SJCRH30 (cell line): ENCODE data around the gene OSBPL6. TPM values are rescaled to one million over a fixed set of nuclear protein-coding genes. Genes with fewer than 3 reads are reported as not detected.
A peak's percentile ranks its signal among the peaks of the same experiment; 100 is the strongest.
"Not testable (repeated sequence)": the region's sequence is repeated elsewhere in the genome, so short reads cannot be mapped to it uniquely, and the experiment has no call there.

ENCODE experiments used
- DNase-seq, 2 experiments: peaks; one replicate each; pipeline ENCODE4 v3.0.0-alpha.2; 2015 to 2020
- H3K27ac ChIP-seq: fragments of 250-450 bp; sonication (Bioruptor Pico); 2 replicates; pipeline ENCODE4 v1.5.1; 2020; ENCODE audit warnings: mild to moderate bottlenecking, moderate library complexity
- H3K27me3 ChIP-seq: fragments of 250-450 bp; sonication (Bioruptor Pico); 2 replicates; pipeline ENCODE4 v1.5.1; 2020; ENCODE audit warnings: mild to moderate bottlenecking, moderate library complexity
- H3K36me3 ChIP-seq: fragments of 250-450 bp; sonication (Bioruptor Pico); 2 replicates; pipeline ENCODE4 v1.5.1; 2020; ENCODE audit warnings: mild to moderate bottlenecking, moderate library complexity
- H3K4me1 ChIP-seq: fragments of 250-450 bp; sonication (Bioruptor Pico); 2 replicates; pipeline ENCODE4 v1.5.1; 2020; ENCODE audit warnings: mild to moderate bottlenecking, moderate library complexity
- H3K4me3 ChIP-seq: fragments of 250-450 bp; sonication (Bioruptor Pico); 2 replicates; pipeline ENCODE4 v1.5.1; 2020; ENCODE audit warnings: mild to moderate bottlenecking, moderate library complexity
- H3K9me3 ChIP-seq: fragments of 250-450 bp; sonication (Bioruptor Pico); replicated peaks from 2 replicates; pipeline ENCODE4 v1.5.1; 2020; ENCODE audit warnings: mild to moderate bottlenecking, moderate library complexity
- total RNA-seq: library from RNA; depleted of rRNA; stranded (reverse); fragments of >200 nt; shearing (Covaris generic); gene quantifications from 2 replicates; pipeline ENCODE4 v1.2.3, GENCODE V29; 2014

OSBPL6 gene
- total RNA-seq, 1 experiment from 2014 or later, result 14.6 TPM

GRCh38 chr2:178401994-178402437 is 207.7 kb downstream of the OSBPL6 start:
- Histone ChIP-seq H3K27ac (no peak overlapping the region), H3K4me1 (peaks cover 20% of the 10 kb centered on the region), H3K36me3 (no peaks in the 10 kb centered on the region), H3K4me3 (no peak overlapping the region), H3K9me3 (no peaks in the 10 kb centered on the region), H3K27me3 (no peaks in the 10 kb centered on the region)
- no peak for DNase-seq

DNA sequence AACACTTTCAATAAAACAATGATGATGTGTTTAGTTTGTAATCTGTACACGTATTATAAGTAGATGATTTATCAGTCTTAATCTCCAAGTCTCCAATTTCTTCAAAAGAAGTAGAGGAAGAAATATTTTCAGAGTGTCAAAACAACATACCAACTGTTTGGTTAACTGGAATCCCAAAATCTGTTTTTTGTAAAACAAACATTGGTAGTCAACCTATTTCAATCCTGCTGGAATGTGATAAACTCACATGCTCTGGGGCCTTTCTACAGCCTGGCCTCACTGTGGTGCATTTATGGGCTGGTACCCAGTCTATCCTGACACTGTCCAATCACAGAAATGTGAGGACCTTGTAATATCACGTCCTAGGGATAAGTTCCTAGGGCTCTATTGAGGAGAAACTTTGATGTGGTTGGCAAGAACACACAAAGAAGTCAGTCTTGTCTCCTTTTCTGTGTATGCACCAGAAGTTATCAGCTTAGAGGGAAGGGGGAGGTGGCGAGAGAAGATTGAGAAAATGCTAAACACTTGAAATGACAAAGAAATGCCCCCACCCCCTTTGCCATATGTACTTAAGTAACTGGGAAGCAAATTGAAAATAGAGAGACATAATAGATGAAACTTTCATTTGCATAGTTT is 209.5 kb downstream of the OSBPL6 start:
- Histone ChIP-seq H3K27me3 (no peaks in the 10 kb centered on the region), H3K4me3 (peak overlapping the region; percentile 28), H3K36me3 (no peaks in the 10 kb centered on the region), H3K4me1 (peaks cover 20% of the 10 kb centered on the region), H3K9me3 (no peaks in the 10 kb centered on the region), H3K27ac (peak overlapping the region; percentile 89)
- DNase-seq, result peak; percentile 13 to 57

DNA sequence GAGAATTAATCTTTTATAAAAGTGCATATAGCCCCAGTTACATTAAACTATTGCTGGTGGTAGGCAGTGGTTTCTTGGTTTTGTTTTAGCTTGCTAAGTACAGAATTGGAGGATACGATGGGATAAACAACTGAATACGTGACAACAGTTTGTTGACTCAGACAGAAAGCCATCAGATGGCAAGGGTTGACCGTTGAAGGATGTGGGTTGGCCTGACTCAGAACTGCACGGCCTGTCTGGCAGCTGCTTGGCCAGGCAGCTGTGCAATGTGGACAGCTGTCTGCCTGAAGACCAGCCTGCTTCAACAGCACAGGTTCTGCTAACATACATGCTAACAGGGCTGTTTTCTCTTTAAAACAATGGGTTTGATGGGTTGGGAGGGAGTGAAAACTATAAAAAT is 210.1 kb downstream of the OSBPL6 start:
- Histone ChIP-seq H3K27me3 (no peaks in the 10 kb centered on the region), H3K4me3 (peak overlapping the region; percentile 28), H3K9me3 (no peaks in the 10 kb centered on the region), H3K4me1 (peaks cover 20% of the 10 kb centered on the region), H3K36me3 (no peaks in the 10 kb centered on the region), H3K27ac (peak overlapping the region; percentile 89)
- DNase-seq, result peak; percentile 91 to 94

- Histone ChIP-seq H3K27ac (no peak overlapping the region), H3K4me1 (peaks cover 11% of the 10 kb centered on the region), H3K9me3 (no peaks in the 10 kb centered on the region), H3K36me3 (no peaks in the 10 kb centered on the region), H3K27me3 (no peaks in the 10 kb centered on the region), H3K4me3 (no peak overlapping the region)
- DNase-seq, result no peak
Observed at GRCh38 chr2:178409261-178409660, 214.9 kb downstream of the OSBPL6 start.

DNA sequence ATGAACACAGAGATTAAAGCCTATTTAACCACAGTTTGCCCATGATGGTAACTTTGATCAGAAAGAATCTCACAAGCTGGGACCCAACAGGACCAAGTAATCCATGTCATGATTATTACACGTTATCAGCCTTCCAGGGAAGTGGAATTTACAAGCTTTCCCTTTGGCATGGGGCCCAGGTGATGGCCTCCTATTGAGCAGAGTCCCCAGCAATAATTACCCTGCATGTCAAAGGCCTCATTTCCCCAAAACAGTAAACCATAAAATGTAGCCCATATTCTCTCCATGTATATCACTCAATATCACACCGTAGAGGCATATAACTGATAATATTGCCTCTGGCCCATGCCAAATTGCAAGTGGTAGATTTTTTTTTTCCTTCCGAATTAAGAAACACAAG is 217.7 kb downstream of the OSBPL6 start:
- no peak overlapping the region for H3K4me3 ChIP-seq
- H3K9me3 ChIP-seq, result no peaks in the 10 kb centered on the region
- H3K36me3 ChIP-seq, result no peaks in the 10 kb centered on the region
- H3K27ac ChIP-seq, result no peak overlapping the region
- H3K4me1 ChIP-seq, result no peaks in the 10 kb centered on the region
- peak in 1 of 2 experiments; percentile 27 for DNase-seq
- no peaks in the 10 kb centered on the region for H3K27me3 ChIP-seq

DNA sequence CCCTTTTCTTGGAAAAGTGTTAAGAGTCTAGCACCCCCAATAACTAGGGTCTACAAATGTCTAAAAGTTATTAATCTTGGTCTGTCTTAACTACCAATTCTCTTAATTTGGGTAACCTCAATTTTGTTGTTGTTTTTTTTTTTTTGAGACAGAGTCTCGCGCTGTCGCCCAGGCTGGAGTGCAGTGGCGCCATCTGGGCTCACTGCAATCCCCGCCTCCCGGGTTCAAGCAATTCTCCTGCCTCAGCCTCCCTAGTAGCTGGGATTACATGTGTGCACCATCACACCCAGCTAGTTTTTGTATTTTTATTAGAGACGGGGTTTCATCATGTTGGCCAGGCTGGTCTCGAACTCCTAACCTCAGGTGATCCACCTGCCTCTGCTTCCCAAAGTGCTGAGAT is 218.1 kb downstream of the OSBPL6 start:
- DNase-seq, H3K36me3 ChIP-seq, H3K27ac ChIP-seq, H3K4me1 ChIP-seq, H3K27me3 ChIP-seq, H3K9me3 ChIP-seq, H3K4me3 ChIP-seq: not testable (repeated sequence)

DNA sequence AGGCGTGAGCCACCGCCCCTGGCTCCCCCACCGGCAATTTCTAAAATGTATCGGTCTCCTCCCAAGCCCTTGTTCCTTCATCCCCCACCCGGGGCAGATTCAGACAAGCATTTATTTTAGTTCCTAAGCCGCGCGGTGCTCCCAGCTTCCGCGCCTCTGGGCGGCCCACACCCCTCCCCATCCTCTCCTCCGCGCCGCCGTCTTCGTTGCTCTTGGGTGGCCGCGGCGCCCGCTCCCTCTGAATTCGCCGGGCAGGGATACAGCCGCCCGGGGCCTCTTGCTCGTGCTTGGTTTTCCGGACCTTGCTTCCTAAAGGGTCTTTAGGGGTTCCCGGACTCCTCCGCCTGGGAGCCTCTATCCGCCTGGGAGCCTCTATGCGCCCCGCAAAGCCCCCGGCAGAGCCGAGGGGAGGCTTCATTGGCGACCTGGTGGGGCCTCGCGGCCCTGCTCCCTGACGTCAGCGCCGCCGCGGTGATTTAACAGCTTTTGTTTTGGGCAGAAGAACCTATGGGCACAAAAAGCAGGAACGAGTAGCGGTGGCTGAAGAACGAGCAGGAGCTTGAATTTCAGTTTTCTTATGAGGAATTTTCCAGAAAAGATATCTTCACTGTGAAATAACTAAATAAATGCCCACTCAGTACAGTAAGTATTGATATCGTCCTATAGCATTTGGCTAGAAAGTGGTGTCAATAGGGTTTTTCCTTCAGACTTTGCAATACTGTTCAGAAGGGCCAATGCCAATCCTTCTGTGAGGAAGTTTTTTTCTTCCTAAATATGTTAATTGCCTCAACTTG is 219.4 kb downstream of the OSBPL6 start:
- H3K36me3 ChIP-seq, result no peaks in the 10 kb centered on the region
- DNase-seq, result peak; percentile 87 to 88

GRCh38 chr2:178414266-178415247 is 220.2 kb downstream of the OSBPL6 start:
- H3K4me3 ChIP-seq, result peak overlapping the region; percentile 79
- H3K27ac ChIP-seq, result peak overlapping the region; percentile 97
- DNase-seq, result peak; percentile 94 to 97
- no peaks in the 10 kb centered on the region for H3K36me3 ChIP-seq
- H3K9me3 ChIP-seq, result no peaks in the 10 kb centered on the region
- H3K4me1 ChIP-seq, result no peaks in the 10 kb centered on the region
- H3K27me3 ChIP-seq, result no peaks in the 10 kb centered on the region

More for the DNA sequence above, 219.4 kb downstream of the OSBPL6 start:
- peak overlapping the region; percentile 97 for H3K27ac ChIP-seq
- no peaks in the 10 kb centered on the region for H3K9me3 ChIP-seq
- peak overlapping the region; percentile 79 for H3K4me3 ChIP-seq
- H3K27me3 ChIP-seq, result no peaks in the 10 kb centered on the region
- H3K4me1 ChIP-seq, result no peaks in the 10 kb centered on the region

- Histone ChIP-seq H3K27ac (no peak overlapping the region), H3K27me3 (no peaks in the 10 kb centered on the region), H3K36me3 (no peaks in the 10 kb centered on the region; the same call in 1 of the 2 replicates), H3K4me1 (no peaks in the 10 kb centered on the region), H3K9me3 (no peaks in the 10 kb centered on the region), H3K4me3 (no peak overlapping the region)
- DNase-seq, result no peak
Observed at GRCh38 chr2:178415979-178416378, 221.7 kb downstream of the OSBPL6 start.

DNA sequence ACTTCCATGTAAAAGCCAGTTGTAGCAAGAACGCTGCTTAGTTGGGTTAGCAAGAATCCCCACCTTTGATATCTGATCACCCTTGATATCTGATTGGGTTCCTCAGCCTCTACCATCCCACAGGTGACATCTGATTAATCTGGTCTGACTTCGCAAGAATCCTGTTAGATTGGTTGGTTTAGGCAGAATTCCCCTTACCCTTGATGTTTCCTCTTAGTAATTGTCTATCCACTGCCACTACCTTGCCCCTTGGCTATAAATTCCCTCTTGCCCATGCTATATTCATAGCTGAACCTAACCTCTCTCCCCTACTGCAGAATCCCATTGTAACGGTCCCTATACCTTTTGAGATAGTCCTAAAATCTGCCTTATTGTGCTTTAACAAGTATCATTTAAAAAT is 223.6 kb downstream of the OSBPL6 start:
- no peak for DNase-seq
- Histone ChIP-seq H3K4me1 (no peaks in the 10 kb centered on the region), H3K4me3 (no peak overlapping the region), H3K36me3 (no peaks in the 10 kb centered on the region; the same call in 1 of the 2 replicates), H3K9me3 (no peaks in the 10 kb centered on the region), H3K27me3 (no peaks in the 10 kb centered on the region), H3K27ac (no peak overlapping the region)

DNA sequence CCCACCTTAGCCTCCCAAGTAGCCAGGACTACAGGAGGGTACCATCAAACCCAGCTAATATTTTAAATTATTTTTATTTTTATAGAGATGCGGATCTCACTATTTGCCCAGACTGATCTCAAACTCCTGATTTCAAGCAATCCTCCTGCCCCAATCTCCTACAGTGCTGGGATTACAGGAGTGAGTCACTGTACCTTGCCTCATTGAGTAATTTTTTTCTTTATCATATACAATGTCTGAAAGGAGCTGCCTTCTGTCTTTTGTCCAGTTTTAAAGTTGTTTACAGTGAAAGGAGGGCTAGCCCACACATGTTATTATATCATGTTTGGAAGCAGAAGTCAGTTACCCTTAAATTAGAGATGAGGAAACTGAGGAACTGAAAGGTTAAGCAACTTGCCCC is 224.1 kb downstream of the OSBPL6 start:
- no peak overlapping the region for H3K4me3 ChIP-seq
- no peaks in the 10 kb centered on the region for H3K27me3 ChIP-seq
- no peak overlapping the region for H3K27ac ChIP-seq
- no peaks in the 10 kb centered on the region; the same call in 1 of the 2 replicates for H3K36me3 ChIP-seq
- no peaks in the 10 kb centered on the region for H3K4me1 ChIP-seq
- no peaks in the 10 kb centered on the region for H3K9me3 ChIP-seq
- DNase-seq, result no peak

- Histone ChIP-seq H3K4me1 (no peaks in the 10 kb centered on the region), H3K9me3 (no peaks in the 10 kb centered on the region), H3K36me3 (no peaks in the 10 kb centered on the region; the same call in 1 of the 2 replicates), H3K27ac (no peak overlapping the region), H3K27me3 (no peaks in the 10 kb centered on the region), H3K4me3 (no peak overlapping the region)
- DNase-seq, result no peak
Observed at GRCh38 chr2:178419123-178419522, 224.8 kb downstream of the OSBPL6 start.

DNA sequence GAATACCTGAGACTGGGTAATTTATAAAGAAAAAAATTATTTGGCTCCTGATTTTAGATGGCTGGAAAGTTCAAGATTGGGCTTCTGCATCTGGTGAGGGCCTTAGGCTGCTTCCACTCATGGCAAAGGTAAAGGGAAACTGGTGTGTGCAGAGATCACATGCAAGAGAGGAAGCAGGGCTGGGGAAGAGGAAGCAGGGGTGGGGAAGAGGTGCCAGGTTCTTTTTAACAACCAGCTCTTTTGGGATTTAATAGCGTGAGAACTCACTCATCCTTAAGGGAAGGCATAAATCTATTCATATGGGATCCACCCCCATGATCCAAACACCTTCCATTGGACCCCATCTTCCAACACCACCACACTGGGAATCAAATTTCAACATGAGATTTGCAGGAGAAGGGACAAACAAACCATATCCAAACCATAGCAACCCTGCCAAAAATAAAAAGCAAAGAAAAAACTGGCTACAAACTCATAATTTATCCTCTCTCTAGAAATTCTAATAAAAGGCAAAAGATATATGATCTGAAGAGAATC is 226.2 kb downstream of the OSBPL6 start:
- no peak for DNase-seq

GRCh38 chr2:178422097-178422496 is 227.8 kb downstream of the OSBPL6 start:
- no peak for DNase-seq
- Histone ChIP-seq H3K27me3 (no peaks in the 10 kb centered on the region), H3K4me3 (no peak overlapping the region), H3K36me3 (peaks cover 11% of the 10 kb centered on the region), H3K4me1 (no peaks in the 10 kb centered on the region), H3K9me3 (no peaks in the 10 kb centered on the region; the same call in 1 of the 2 replicates), H3K27ac (no peak overlapping the region)

More for the DNA sequence above, 226.2 kb downstream of the OSBPL6 start:
- Histone ChIP-seq H3K4me1 (no peaks in the 10 kb centered on the region), H3K4me3 (no peak overlapping the region), H3K27ac (no peak overlapping the region), H3K27me3 (no peaks in the 10 kb centered on the region), H3K36me3 (peaks cover 2% of the 10 kb centered on the region; the same call in 1 of the 2 replicates), H3K9me3 (no peaks in the 10 kb centered on the region; the same call in 1 of the 2 replicates)
